ENCODE measurements around the gene FOXP4. TPM values are rescaled to one million over a fixed set of nuclear protein-coding genes. Genes with fewer than 3 reads are reported as not detected.

The FOXP4 gene
- total RNA-seq, 2 donors from 2014 or later, result 15.7 to 21.0 TPM

DNA sequence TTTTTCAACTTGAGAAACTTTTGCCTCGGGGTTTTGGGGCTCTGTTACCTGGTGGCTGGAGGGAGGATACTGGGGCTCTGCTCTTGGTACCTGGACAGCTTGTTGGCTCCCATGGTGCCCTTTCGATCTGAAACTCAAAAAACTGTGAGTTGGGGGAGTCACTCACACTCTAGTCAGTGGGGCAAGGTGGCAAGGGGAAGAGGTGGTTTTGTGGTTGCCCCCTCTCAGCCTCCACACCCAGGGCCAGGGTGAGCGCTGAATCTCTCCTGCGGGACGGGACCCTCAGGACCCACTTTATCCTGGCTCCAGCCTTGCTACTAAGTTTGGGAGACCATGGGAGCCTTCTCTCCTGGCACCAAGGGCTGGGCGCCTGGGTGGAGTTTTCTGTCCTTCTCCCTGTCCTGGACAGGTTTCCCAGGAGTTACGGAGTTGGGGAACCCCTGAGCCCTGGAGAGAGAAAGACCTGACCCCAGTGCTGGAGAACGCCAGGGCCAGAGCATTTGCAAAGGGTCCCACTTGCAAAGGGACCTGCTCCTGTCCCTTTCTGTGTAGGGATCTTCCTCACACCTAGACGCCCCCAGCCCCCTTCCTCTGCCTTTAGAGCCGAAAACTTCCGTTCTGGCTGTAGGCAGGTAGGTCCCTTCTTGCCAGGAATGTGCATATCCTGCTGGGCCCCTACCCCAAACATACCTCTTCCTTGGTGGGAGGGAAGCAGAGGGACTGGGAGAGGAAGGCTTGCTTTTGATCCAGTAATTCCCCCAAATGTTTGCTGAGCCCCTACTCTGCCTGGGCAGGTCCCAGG lies 2.9 kb downstream of the FOXP4 start:
- TF ChIP-seq CTCF (IDR thresholded peaks at IDR 0.05), result no peak
- Histone ChIP-seq H3K36me3 (no peaks in the 10 kb centered on the region), H3K27me3 (replicated peaks; ENCODE audit: insufficient read depth) (no peaks in the 10 kb centered on the region)

GRCh38 chr6:41549673-41550072 lies 3.5 kb downstream of the FOXP4 start:
- Histone ChIP-seq H3K9me3 (no peaks in the 10 kb centered on the region), H3K27ac (no peak overlapping the region), H3K27me3 (replicated peaks; ENCODE audit: insufficient read depth) (no peaks in the 10 kb centered on the region), H3K36me3 (no peaks in the 10 kb centered on the region), H3K4me3 (no peak overlapping the region), H3K4me1 (ENCODE audit: control insufficient read depth in 1 of 2, low read depth in 2 of 2) (peaks cover 6 to 53% of the 10 kb centered on the region in 2 donors)
- DNase-seq (ENCODE audit: low spot score) (no peak), ATAC-seq (ENCODE audit: insufficient number of reproducible peaks, low FRiP score, low read depth) (no peak)
- TF ChIP-seq CTCF (IDR thresholded peaks at IDR 0.05), result no peak

More for the DNA sequence above, 2.9 kb downstream of the FOXP4 start:
- DNase-seq (ENCODE audit: low spot score) (no peak), ATAC-seq (ENCODE audit: insufficient number of reproducible peaks, low FRiP score, low read depth) (no peak)
- H3K9me3 ChIP-seq, result no peaks in the 10 kb centered on the region
- no peak overlapping the region for H3K27ac ChIP-seq
- peaks cover 6 to 53% of the 10 kb centered on the region in 2 donors for H3K4me1 ChIP-seq (ENCODE audit: control insufficient read depth in 1 of 2, low read depth in 2 of 2)
- peak overlapping the region; percentile 97 for H3K4me3 ChIP-seq

- H3K9me3 ChIP-seq, result no peaks in the 10 kb centered on the region
- TF ChIP-seq CTCF (IDR thresholded peaks at IDR 0.05), result no peak
- no peak for DNase-seq (ENCODE audit: low spot score)
- ATAC-seq (ENCODE audit: insufficient number of reproducible peaks, low FRiP score, low read depth), result no peak
- H3K36me3 ChIP-seq, result no peaks in the 10 kb centered on the region
- no peak overlapping the region for H3K27ac ChIP-seq
- H3K4me3 ChIP-seq, result no peak overlapping the region
- H3K4me1 ChIP-seq (ENCODE audit: control insufficient read depth in 1 of 2, low read depth in 2 of 2), result peaks cover 6 to 44% of the 10 kb centered on the region in 2 donors
- no peaks in the 10 kb centered on the region for H3K27me3 ChIP-seq (replicated peaks; ENCODE audit: insufficient read depth)
Observed at GRCh38 chr6:41551086-41551700, 5.0 kb downstream of the FOXP4 start.

- Histone ChIP-seq H3K4me3 (no peak overlapping the region), H3K4me1 (ENCODE audit: control insufficient read depth in 1 of 2, low read depth in 2 of 2) (peaks cover 6 to 44% of the 10 kb centered on the region in 2 donors), H3K27me3 (replicated peaks; ENCODE audit: insufficient read depth) (no peaks in the 10 kb centered on the region), H3K9me3 (no peaks in the 10 kb centered on the region), H3K27ac (no peak overlapping the region), H3K36me3 (no peaks in the 10 kb centered on the region)
- no peak for DNase-seq (ENCODE audit: low spot score)
- no peak for ATAC-seq (ENCODE audit: insufficient number of reproducible peaks, low FRiP score, low read depth)
- TF ChIP-seq CTCF (IDR thresholded peaks at IDR 0.05), result no peak
Observed at GRCh38 chr6:41551857-41552256, 5.7 kb downstream of the FOXP4 start.

DNA sequence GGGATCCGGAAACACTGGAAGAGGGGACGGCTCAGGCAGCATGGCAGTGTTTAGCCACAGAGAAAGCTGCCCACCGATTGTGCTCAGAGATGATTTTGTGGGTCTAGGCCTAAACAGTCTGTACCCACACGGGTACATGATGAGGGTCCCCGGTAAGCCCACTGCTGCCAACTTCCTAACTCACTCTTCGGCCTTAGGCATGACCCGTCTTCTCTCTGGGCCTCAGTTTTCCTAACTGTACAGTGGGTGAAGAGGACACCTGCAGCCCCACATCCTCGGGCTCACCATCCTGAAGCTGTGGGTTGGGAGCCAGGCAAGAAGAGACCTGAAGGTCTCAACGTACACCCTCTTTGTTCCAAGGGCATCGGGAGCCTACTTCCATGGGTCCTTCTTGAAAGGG lies 6.5 kb downstream of the FOXP4 start:
- Histone ChIP-seq H3K4me1 (ENCODE audit: control insufficient read depth in 1 of 2, low read depth in 2 of 2) (peaks cover 6 to 46% of the 10 kb centered on the region in 2 donors), H3K27ac (no peak overlapping the region), H3K36me3 (no peaks in the 10 kb centered on the region), H3K9me3 (no peaks in the 10 kb centered on the region), H3K4me3 (no peak overlapping the region), H3K27me3 (replicated peaks; ENCODE audit: insufficient read depth) (no peaks in the 10 kb centered on the region)
- no peak for ATAC-seq (ENCODE audit: insufficient number of reproducible peaks, low FRiP score, low read depth)
- DNase-seq (ENCODE audit: low spot score), result no peak
- TF ChIP-seq CTCF (IDR thresholded peaks at IDR 0.05), result no peak

Data from thoracic aorta (tissue), 2 donors.